ENCODE data around the gene C8B.

- no peak for TF ChIP-seq EZH2 (IDR thresholded peaks at IDR 0.05)
- TF ChIP-seq POLR2AphosphoS5 (IDR thresholded peaks at IDR 0.05; ENCODE audit: borderline replicate concordance, low read depth, low read length), result no peak
- TF ChIP-seq FOXP2 (optimal IDR thresholded peaks at IDR 0.05; ENCODE audit: control extremely low read depth, extremely low read length, insufficient read depth), result no peak
These were observed 13.0 kb upstream of the C8B start for GRCh38 chr1:56978819-56979218.

All from SK-N-MC (cell line).